Testis (tissue), 3 donors: ENCODE data around the gene COX7A2L. TPM values are rescaled to one million over a fixed set of nuclear protein-coding genes. Genes with fewer than 3 reads are reported as not detected.

Experiments used
- DNase-seq: peaks from one replicate; pipeline ENCODE4 v3.0.0-alpha.2; 2019
- H3K27ac ChIP-seq, 2 donors: fragments of 200-600 bp; sonication (generic); one replicate each; pipeline ENCODE4 v1.5.1; 2019
- H3K27me3 ChIP-seq: fragments of 200-600 bp; sonication (generic); one replicate; pipeline ENCODE4 v1.5.1; 2019
- H3K36me3 ChIP-seq: fragments of 200-600 bp; sonication (generic); one replicate; pipeline ENCODE4 v1.5.1; 2017; ENCODE audit warnings: low read depth; ENCODE audit errors: missing control alignments
- H3K4me1 ChIP-seq: fragments of 200-600 bp; sonication (generic); one replicate; pipeline ENCODE4 v1.5.1; 2019
- H3K4me3 ChIP-seq, 2 donors: fragments of 200-600 bp; sonication (generic); one replicate each; pipeline ENCODE4 v1.5.1; 2017 to 2019
- H3K9me3 ChIP-seq: fragments of 200-600 bp; sonication (generic); one replicate; pipeline ENCODE4 v1.5.1; 2017
- POLR2A ChIP-seq: fragments of 450-650 bp; IDR thresholded peaks from one replicate; pipeline ENCODE4 v1.6.1; 2017; ENCODE audit warnings: antibody characterized with exemption, mild to moderate bottlenecking, moderate library complexity
- WGBS, 2 donors: methylation state at CpG; one replicate each; pipeline ENCODE4 v1.1.5; 2018; 5-methylcytosine and 5-hydroxymethylcytosine counted together
- intact Hi-C: fragments of 100-400 bp; cut with DNase I; formaldehyde crosslinking; loops from one replicate; pipeline ENCODE4 v1.15.1; 2023; ENCODE audit warnings: low total_unique reads
- polyA plus RNA-seq: library from polyadenylated mRNA; stranded (reverse); fragments of 350-450 nt; fragmentation: Illumina TruSeq; extraction: RNeasy Lipid Tissue Mini Kit (QIAGEN cat#74804); gene quantifications from one replicate; pipeline ENCODE4 v1.2.3, GENCODE V29; 2014; ENCODE audit warnings: low read depth, low replicate concordance; ENCODE audit not compliant: insufficient read depth
- total RNA-seq, 2 donors: library from RNA; depleted of rRNA; stranded (reverse); fragments of >200 nt; gene quantifications; one replicate each; pipeline ENCODE4 v1.2.3, GENCODE V29; 2016
- TF ChIP-seq, protein P1 (sequence below), 3 experiments: fragments of 450-650 bp in 2 of 3; fragments of 200-600 bp in 1 of 3; sonication (generic) in 1 of 3; IDR thresholded peaks; one replicate each; pipeline ENCODE4 v1.5.1; 2016 to 2019; ENCODE audit warnings: antibody characterized with exemption in 3 of 3, mild to moderate bottlenecking in 2 of 3, moderate library complexity in 1 of 3

COX7A2L gene
- total and polyA plus RNA-seq, 3 donors from 2014 or later = 134 to 143 (median 142) TPM

GRCh38 chr2:42340045-42340937 is 20.7 kb downstream of the COX7A2L start:
- no peaks in the 10 kb centered on the region for H3K36me3 ChIP-seq
- no peak overlapping the region for H3K27ac ChIP-seq
- peaks cover 21% of the 10 kb centered on the region for H3K4me1 ChIP-seq
- no peak overlapping the region for H3K4me3 ChIP-seq
- no peak for DNase-seq
- TF ChIP-seq, protein P1, sequence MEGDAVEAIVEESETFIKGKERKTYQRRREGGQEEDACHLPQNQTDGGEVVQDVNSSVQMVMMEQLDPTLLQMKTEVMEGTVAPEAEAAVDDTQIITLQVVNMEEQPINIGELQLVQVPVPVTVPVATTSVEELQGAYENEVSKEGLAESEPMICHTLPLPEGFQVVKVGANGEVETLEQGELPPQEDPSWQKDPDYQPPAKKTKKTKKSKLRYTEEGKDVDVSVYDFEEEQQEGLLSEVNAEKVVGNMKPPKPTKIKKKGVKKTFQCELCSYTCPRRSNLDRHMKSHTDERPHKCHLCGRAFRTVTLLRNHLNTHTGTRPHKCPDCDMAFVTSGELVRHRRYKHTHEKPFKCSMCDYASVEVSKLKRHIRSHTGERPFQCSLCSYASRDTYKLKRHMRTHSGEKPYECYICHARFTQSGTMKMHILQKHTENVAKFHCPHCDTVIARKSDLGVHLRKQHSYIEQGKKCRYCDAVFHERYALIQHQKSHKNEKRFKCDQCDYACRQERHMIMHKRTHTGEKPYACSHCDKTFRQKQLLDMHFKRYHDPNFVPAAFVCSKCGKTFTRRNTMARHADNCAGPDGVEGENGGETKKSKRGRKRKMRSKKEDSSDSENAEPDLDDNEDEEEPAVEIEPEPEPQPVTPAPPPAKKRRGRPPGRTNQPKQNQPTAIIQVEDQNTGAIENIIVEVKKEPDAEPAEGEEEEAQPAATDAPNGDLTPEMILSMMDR (IDR thresholded peaks at IDR 0.05) = no peak
- no peak for TF ChIP-seq POLR2A
- no peaks in the 10 kb centered on the region for H3K27me3 ChIP-seq
- no peaks in the 10 kb centered on the region for H3K9me3 ChIP-seq
- intact Hi-C loops = no loop called here
- WGBS, 2 donors = 88 to 93% methylated on average over 23 of the region's 23 CpGs

GRCh38 chr2:42339191-42339912 is 21.7 kb downstream of the COX7A2L start:
- Histone ChIP-seq H3K27me3 (no peaks in the 10 kb centered on the region), H3K9me3 (no peaks in the 10 kb centered on the region), H3K4me1 (peaks cover 21% of the 10 kb centered on the region), H3K36me3 (no peaks in the 10 kb centered on the region), H3K4me3 (no peak overlapping the region), H3K27ac (no peak overlapping the region)
- TF ChIP-seq POLR2A = no peak
- TF ChIP-seq, protein P1 (IDR thresholded peaks at IDR 0.05) = no peak
- intact Hi-C loops = no loop called here
- DNase-seq = no peak
- 80 to 84% methylated on average over 21 of the region's 21 CpGs for WGBS, 2 donors

DNA sequence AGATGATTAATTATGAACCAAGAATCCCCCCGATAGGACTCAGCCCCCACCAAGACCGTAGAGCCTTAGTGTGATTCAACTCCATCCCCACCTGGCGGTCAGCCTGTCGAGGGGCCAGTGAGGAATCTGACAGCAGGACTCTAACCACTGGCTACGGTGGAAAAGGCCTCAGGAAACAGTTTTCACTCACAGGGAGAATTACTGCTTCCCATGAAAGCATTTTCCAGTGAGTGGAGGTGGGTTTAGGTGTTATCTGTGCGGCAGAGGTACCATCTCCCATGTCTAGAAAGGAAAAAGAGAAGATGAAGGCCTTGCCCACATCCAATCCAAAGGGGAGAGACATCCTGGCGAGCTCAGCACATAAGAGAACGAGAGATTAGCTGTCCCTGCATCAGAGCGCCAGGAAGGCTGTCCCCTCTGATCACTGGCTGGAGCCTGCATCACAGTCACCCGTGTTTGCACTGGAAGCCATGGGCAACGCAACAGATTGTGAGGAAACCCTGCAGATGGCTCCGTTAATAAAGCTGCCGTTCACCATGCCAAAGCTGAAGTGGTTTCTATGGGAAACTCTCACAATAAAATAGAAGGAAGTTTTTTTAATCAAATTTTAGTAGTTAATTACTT is 22.3 kb downstream of the COX7A2L start:
- 89 to 94% methylated on average over 12 to 13 of the region's 13 CpGs for WGBS, 2 donors
- intact Hi-C loops = no loop called here
- no peaks in the 10 kb centered on the region for H3K36me3 ChIP-seq
- DNase-seq = no peak
- TF ChIP-seq POLR2A = no peak
- no peaks in the 10 kb centered on the region for H3K27me3 ChIP-seq
- peaks cover 21% of the 10 kb centered on the region for H3K4me1 ChIP-seq
- no peak overlapping the region for H3K4me3 ChIP-seq
- no peaks in the 10 kb centered on the region for H3K9me3 ChIP-seq
- no peak overlapping the region for H3K27ac ChIP-seq

DNA sequence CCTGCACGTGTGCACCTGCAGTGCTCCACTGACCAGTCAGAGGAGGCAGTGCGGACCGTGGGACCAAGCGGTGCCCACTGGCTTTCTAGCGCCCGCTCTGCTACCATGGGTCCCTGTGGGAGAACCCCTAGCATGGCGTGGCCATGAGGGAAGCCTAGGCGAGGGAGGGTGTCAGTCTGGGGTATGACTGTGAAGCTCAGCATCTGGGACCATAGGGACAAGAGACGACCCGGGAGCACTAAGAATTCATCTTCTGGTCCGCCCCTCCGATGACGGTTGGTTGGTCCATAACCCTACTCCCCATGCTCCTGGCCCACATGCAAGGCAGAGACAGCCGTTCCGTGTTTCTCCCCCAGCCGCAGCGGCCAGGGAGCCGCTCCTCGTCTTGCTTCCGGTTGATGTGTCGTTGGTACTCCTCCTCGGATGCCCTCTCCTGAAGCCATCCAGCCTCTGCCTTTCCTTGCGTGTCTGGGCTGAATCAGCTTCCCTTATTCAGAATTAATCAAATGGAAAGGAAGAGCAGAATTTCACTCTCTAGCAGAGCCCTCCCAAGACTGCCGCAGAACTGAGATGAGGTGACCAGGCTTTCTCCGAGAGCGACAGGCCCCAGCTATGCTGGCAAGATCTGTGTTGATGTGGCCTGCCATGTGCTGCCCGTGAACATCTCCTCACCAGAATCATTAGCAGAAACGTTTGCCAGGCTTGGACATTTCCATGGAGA is 23.0 kb downstream of the COX7A2L start:
- no peaks in the 10 kb centered on the region for H3K36me3 ChIP-seq
- intact Hi-C loops = no loop called here

More for the DNA sequence above, 23.0 kb downstream of the COX7A2L start:
- no peaks in the 10 kb centered on the region for H3K27me3 ChIP-seq
- no peak for DNase-seq
- no peak overlapping the region for H3K4me3 ChIP-seq
- no peak overlapping the region for H3K27ac ChIP-seq
- peaks cover 18% of the 10 kb centered on the region for H3K4me1 ChIP-seq
- TF ChIP-seq, protein P1 (IDR thresholded peaks at IDR 0.05) = no peak
- TF ChIP-seq POLR2A = no peak
- WGBS, 2 donors = 78 to 93% methylated on average over 24 to 28 of the region's 28 CpGs
- H3K9me3 ChIP-seq = no peaks in the 10 kb centered on the region
